Keratinocyte (primary cell): ENCODE results near the gene CDH9. TPM values are rescaled to one million over a fixed set of nuclear protein-coding genes. Genes with fewer than 3 reads are reported as not detected.

Source experiments
- DNase-seq: peaks from one replicate; pipeline ENCODE4 v3.0.0-alpha.2; 2011; ENCODE audit warnings: low read depth, missing footprints, low spot score
- FAIRE-seq: peaks from 2 replicates; lab custom pipeline; 2011; peaks lifted over from hg19 to GRCh38; lab: Jason Lieb, UNC
- H2AFZ ChIP-seq: 2 replicates; pipeline ENCODE4 v1.6.0; 2012; ENCODE audit warnings: low read length, control low read depth, inconsistent platforms; ENCODE audit not compliant: control insufficient read depth
- H3K27ac ChIP-seq: 2 replicates; pipeline ENCODE4 v1.5.1; 2011; ENCODE audit warnings: low read length; ENCODE audit not compliant: control insufficient read depth, insufficient read depth
- H3K27me3 ChIP-seq: 3 replicates; pipeline ENCODE4 v1.6.0; 2011; ENCODE audit warnings: low read length; ENCODE audit not compliant: control insufficient read depth, insufficient read depth; ENCODE audit errors: extremely low read depth
- H3K36me3 ChIP-seq, 2 experiments: 2 replicates in 1 of 2; 3 replicates in 1 of 2; pipeline ENCODE4 v1.5.1; 2011; ENCODE audit warnings: low read length in 2 of 2, mild to moderate bottlenecking in 1 of 2; ENCODE audit not compliant: control insufficient read depth in 2 of 2, insufficient read depth in 2 of 2; ENCODE audit errors: extremely low read depth in 1 of 2
- H3K4me1 ChIP-seq: 3 replicates; pipeline ENCODE4 v1.5.1; 2011; ENCODE audit warnings: low read length; ENCODE audit not compliant: control insufficient read depth, insufficient read depth; ENCODE audit errors: extremely low read depth
- H3K4me2 ChIP-seq: 3 replicates; pipeline ENCODE4 v1.6.0; 2011; ENCODE audit warnings: low read depth, low read length; ENCODE audit not compliant: control insufficient read depth, insufficient read depth; ENCODE audit errors: extremely low read depth
- H3K4me3 ChIP-seq, 3 experiments: fragments of 200-600 bp in 1 of 3; sonication (generic) in 1 of 3; 2 replicates in 2 of 3; 3 replicates in 1 of 3; pipeline ENCODE4 v1.5.1; 2011 to 2016; ENCODE audit warnings: low read length in 3 of 3, mild to moderate bottlenecking in 3 of 3, control low read depth in 2 of 3, inconsistent platforms in 1 of 3, low read depth in 1 of 3, mixed read lengths in 1 of 3, mixed run types in 1 of 3, moderate library complexity in 1 of 3; ENCODE audit not compliant: control insufficient read depth in 2 of 3, insufficient read depth in 2 of 3; ENCODE audit errors: extremely low read depth in 1 of 3
- H3K79me2 ChIP-seq: 2 replicates; pipeline ENCODE4 v1.6.0; 2012; ENCODE audit warnings: low read length; ENCODE audit not compliant: control insufficient read depth, insufficient read depth
- H3K9ac ChIP-seq: 3 replicates; pipeline ENCODE4 v1.6.0; 2011; ENCODE audit warnings: low read length; ENCODE audit not compliant: control insufficient read depth, insufficient read depth; ENCODE audit errors: extremely low read depth
- H3K9me1 ChIP-seq: 3 replicates; pipeline ENCODE4 v1.6.0; 2011; ENCODE audit warnings: low read length; ENCODE audit not compliant: control insufficient read depth, insufficient read depth; ENCODE audit errors: extremely low read depth
- H3K9me3 ChIP-seq: 2 replicates; pipeline ENCODE4 v1.5.1; 2012; ENCODE audit warnings: low read depth, low read length; ENCODE audit not compliant: control insufficient read depth
- H4K20me1 ChIP-seq: 3 replicates; pipeline ENCODE4 v1.6.0; 2011; ENCODE audit warnings: low read length; ENCODE audit not compliant: control insufficient read depth, insufficient read depth; ENCODE audit errors: extremely low read depth
- EZH2 ChIP-seq: IDR thresholded peaks from one replicate; pipeline ENCODE4 v1.6.1; 2012; ENCODE audit warnings: inconsistent platforms, mild to moderate bottlenecking, low read length, moderate library complexity
- dilution Hi-C: fragments of 300-500 bp; cut with MboI; formaldehyde crosslinking; loops from one replicate; pipeline ENCODE4 v1.7.0; 2020; ENCODE audit warnings: low sequenced_read_pairs; ENCODE audit not compliant: extremely low pct_ligation_motif_present
- polyA plus RNA-seq, 5 experiments: library from polyadenylated mRNA; depleted of rRNA in 3 of 5; stranded (reverse) in 3 of 5; stranded (forward) in 1 of 5; unstranded in 1 of 5; fragments of >200 nt; gene quantifications; 1 replicate in 1 of 5; 2 replicates in 3 of 5; 3 replicates in 1 of 5; pipeline versions ENCODE4 v1.2.1 to v1.2.3, GENCODE V29; 2011 to 2012; ENCODE audit warnings: missing spikeins in 2 of 5, low read depth in 1 of 5, low replicate concordance in 1 of 5
- TF ChIP-seq, protein P1 (sequence below), 3 experiments: IDR thresholded peaks in 1 of 3; conservative IDR thresholded peaks in 1 of 3; optimal IDR thresholded peaks in 1 of 3; 2 replicates in 2 of 3; 3 replicates in 1 of 3; pipeline versions ENCODE3 to v1.5.1; 2011; ENCODE audit warnings: low read length in 3 of 3, mild to moderate bottlenecking in 3 of 3, moderate library complexity in 2 of 3, control low read depth in 1 of 3, inconsistent platforms in 1 of 3; ENCODE audit not compliant: insufficient read depth in 2 of 3; ENCODE audit errors: extremely low read depth in 1 of 3

The CDH9 gene
- polyA plus RNA-seq, 1 donor (not counting 4 experiments of a cell fraction or from before 2014, with no cell fraction given), result not detected

DNA sequence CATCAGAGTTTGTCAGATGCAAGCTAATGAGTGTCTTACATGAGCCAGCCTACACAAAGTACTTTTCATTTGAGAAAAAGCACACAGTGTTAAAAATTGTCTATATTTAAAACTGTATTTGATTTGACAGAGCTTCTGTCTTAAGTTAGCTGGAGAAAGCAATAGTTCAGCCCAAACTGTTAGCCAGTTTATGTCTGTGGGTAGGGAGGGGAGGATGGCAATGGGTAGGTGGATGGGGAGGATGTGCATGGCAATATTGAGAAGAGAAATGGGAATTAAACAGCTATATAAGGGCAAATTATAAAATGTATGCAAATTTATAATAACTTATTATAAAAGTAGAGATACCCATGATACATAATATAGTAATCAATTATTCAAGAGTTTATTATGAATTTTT, 31.3 kb downstream of the CDH9 start:
- H3K79me2 ChIP-seq, result no peaks in the 10 kb centered on the region
- H3K27me3 ChIP-seq, result no peaks in the 10 kb centered on the region
- no peak overlapping the region for H3K4me2 ChIP-seq
- dilution Hi-C loops, result no loop called here
- no peak overlapping the region for H3K27ac ChIP-seq
- no peak for DNase-seq
- no peaks in the 10 kb centered on the region for H3K4me1 ChIP-seq
- H4K20me1 ChIP-seq, result no peaks in the 10 kb centered on the region
- no peak overlapping the region for H3K9ac ChIP-seq
- no peaks in the 10 kb centered on the region for H3K9me1 ChIP-seq
- no peaks in the 10 kb centered on the region for H3K36me3 ChIP-seq
- no peak for FAIRE-seq
- no peak overlapping the region for H3K4me3 ChIP-seq
- no peak for TF ChIP-seq EZH2
- TF ChIP-seq, protein P1, sequence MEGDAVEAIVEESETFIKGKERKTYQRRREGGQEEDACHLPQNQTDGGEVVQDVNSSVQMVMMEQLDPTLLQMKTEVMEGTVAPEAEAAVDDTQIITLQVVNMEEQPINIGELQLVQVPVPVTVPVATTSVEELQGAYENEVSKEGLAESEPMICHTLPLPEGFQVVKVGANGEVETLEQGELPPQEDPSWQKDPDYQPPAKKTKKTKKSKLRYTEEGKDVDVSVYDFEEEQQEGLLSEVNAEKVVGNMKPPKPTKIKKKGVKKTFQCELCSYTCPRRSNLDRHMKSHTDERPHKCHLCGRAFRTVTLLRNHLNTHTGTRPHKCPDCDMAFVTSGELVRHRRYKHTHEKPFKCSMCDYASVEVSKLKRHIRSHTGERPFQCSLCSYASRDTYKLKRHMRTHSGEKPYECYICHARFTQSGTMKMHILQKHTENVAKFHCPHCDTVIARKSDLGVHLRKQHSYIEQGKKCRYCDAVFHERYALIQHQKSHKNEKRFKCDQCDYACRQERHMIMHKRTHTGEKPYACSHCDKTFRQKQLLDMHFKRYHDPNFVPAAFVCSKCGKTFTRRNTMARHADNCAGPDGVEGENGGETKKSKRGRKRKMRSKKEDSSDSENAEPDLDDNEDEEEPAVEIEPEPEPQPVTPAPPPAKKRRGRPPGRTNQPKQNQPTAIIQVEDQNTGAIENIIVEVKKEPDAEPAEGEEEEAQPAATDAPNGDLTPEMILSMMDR (optimal IDR thresholded peaks at IDR 0.05 in 1 of 3, IDR thresholded peaks at IDR 0.05 in 1 of 3, conservative IDR thresholded peaks at IDR 0.05 in 1 of 3; ENCODE audit: extremely low read depth in 1 of 3, insufficient read depth in 2 of 3, low read length in 3 of 3), result no peak
- no peak overlapping the region for H2AFZ ChIP-seq
- H3K9me3 ChIP-seq, result no peaks in the 10 kb centered on the region

DNA sequence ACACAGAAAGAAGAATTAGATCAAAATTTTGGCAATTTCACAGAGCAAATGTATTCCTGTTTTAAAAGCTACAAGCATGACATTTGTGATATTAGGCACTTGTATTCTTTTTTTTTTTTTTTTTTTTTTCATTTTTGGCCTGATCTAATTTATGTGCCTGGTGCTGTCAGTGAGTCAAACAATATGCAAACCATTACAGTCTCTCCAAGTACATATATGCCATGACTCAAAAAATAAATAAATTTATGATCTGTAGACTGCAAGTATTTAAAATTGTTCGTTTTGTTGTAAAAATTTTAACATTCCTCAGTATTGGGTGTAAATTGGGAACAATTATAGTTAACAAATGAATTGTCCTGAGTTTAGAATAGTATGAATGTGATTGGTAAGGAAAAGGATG, 51.4 kb downstream of the CDH9 start:
- no peaks in the 10 kb centered on the region for H3K4me1 ChIP-seq
- no peaks in the 10 kb centered on the region for H3K79me2 ChIP-seq
- dilution Hi-C loops, result no loop called here
- no peaks in the 10 kb centered on the region for H3K36me3 ChIP-seq
- TF ChIP-seq, protein P1 (optimal IDR thresholded peaks at IDR 0.05 in 1 of 3, IDR thresholded peaks at IDR 0.05 in 1 of 3, conservative IDR thresholded peaks at IDR 0.05 in 1 of 3; ENCODE audit: extremely low read depth in 1 of 3, insufficient read depth in 2 of 3, low read length in 3 of 3), result no peak
- no peak for TF ChIP-seq EZH2
- H3K4me3 ChIP-seq, result no peak overlapping the region
- DNase-seq (no peak), FAIRE-seq (no peak)
- no peak overlapping the region for H2AFZ ChIP-seq
- no peaks in the 10 kb centered on the region for H3K27me3 ChIP-seq
- H3K9ac ChIP-seq, result no peak overlapping the region
- H3K4me2 ChIP-seq, result no peak overlapping the region
- no peak overlapping the region for H3K27ac ChIP-seq
- no peaks in the 10 kb centered on the region for H4K20me1 ChIP-seq
- H3K9me1 ChIP-seq, result no peaks in the 10 kb centered on the region
- H3K9me3 ChIP-seq, result no peaks in the 10 kb centered on the region
